GM18498 (cell line): Measurements from ENCODE around the gene KCNK1.
A peak's percentile ranks its signal among the peaks of the same experiment; 100 is the strongest.
"Not testable (repeated sequence)": the region's sequence is repeated elsewhere in the genome, so short reads cannot be mapped to it uniquely, and the experiment has no call there.

Experiments used
- ATAC-seq: cut with Tn5 transposase; IDR thresholded peaks from one replicate; pipeline ENCODE4 v1.9.1; 2021; ENCODE audit warnings: mild to moderate bottlenecking, moderate library complexity; ENCODE audit not compliant: unreplicated experiment

Gene KCNK1

GRCh38 chr1:233664804-233665574 lies 51.1 kb downstream of the KCNK1 start:
- ATAC-seq: no peak

DNA sequence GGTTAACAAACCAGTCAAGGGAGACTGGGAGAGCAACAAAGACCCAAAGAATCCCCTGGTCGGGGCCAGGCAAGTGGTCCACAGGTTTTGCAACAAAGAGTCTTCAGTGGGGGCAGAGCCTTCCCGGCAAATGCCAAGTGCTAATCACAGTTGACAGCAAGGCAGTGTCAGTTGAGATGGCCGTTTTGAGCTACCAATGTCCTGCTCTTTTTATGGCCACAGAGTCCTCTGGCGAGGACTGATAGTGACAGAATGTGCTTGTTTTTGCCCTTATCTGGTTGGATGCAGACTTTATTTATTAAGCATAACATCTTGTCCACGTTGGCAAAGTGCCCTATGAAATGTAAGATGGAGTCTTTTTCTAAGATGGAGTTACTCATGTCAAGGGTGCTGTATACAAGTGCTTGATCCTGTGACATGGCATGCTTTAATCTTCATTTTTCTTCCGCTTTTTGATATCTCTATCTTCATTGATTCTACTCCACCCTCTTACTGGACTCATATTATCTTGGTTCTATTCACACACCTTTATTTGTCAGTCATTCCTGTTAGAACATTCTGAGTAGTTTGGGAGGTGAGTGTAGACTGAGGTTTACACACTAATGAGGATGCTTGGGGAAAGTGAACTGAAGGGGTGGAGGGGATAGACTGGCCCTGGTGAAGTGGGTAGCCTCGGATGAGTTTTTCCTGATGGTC lies 51.8 kb downstream of the KCNK1 start:
- no peak for ATAC-seq

GRCh38 chr1:233667741-233668140 lies 53.8 kb downstream of the KCNK1 start:
- no peak for ATAC-seq

GRCh38 chr1:233668146-233668724 lies 54.3 kb downstream of the KCNK1 start:
- no peak for ATAC-seq

GRCh38 chr1:233668725-233669294 lies 54.9 kb downstream of the KCNK1 start:
- ATAC-seq: peak; percentile 42

DNA sequence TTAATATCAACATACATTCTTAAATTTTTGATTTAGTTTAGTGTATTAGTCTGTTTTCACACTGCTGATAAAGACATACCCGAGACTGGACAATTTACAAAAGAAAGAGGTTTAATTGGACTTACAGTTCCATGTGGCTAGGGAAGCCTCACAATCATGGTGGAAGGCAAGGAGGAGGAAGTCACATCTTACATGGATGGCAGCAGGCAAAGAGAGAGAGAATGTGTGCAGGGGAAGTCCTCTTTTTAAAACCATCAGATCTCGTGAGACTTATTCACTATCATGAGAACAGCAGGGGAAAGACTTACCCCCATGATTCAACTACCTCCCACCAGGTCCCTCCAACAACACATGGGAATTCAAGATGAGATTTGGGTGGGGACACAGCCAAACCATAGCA lies 56.5 kb downstream of the KCNK1 start:
- ATAC-seq: not testable (repeated sequence)

DNA sequence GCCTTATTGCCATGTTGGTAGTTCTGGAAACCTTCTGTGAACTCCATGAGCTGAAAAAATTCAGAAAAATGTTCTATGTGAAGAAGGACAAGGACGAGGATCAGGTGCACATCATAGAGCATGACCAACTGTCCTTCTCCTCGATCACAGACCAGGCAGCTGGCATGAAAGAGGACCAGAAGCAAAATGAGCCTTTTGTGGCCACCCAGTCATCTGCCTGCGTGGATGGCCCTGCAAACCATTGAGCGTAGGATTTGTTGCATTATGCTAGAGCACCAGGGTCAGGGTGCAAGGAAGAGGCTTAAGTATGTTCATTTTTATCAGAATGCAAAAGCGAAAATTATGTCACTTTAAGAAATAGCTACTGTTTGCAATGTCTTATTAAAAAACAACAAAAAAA lies 57.4 kb downstream of the KCNK1 start:
- ATAC-seq: no peak

DNA sequence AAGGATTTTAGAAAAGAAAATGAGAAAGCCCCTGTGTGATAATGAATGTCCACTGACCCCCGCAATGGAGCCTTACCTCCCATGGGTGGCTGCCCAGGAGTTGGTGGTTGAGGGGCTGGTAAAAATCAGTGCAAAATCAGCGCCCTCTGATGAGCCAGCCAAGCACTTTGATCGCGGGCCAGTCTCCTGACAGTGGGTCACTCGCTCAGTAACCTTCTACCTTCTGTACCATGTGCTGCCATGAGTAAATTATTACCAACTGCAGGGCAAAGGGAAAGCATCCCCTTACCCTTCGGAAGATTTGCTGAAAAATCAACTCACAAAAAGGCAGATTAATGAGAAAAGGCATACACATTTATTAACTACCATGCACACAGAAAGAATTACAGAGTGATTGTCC lies 58.8 kb downstream of the KCNK1 start:
- ATAC-seq: no peak

DNA sequence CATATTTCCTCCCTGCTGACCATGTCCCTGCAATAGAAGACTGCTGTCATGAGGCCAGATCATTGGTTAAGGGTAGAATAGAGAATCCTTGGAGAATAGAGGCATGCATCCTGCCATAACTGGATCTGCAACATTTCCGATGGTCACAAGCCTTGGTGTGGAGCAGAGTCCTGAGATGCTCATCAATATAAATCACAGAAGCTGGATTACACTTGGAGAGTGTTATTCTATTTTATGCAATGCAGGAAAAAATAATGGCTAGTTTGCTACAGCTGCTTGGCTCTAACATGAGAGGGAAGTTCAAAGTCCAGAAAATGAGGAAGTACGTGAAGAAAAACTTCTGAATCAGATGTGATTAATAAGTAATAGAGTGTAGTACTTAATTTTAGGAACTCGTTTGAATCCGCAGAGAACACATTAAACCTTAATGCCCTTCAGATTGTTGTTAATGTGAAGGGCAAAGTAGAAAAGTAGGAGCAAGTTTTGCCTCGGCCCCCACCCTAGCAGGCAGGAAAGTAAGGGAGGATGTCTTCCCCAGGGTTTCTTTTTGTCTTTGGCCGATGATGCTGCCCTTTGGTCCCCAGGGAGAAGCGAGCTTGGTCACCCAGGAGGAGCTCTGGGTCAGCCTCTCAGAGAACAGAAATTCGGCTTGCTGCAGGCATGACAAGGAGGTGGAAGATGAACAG lies 59.5 kb downstream of the KCNK1 start:
- ATAC-seq: peak; percentile 60

DNA sequence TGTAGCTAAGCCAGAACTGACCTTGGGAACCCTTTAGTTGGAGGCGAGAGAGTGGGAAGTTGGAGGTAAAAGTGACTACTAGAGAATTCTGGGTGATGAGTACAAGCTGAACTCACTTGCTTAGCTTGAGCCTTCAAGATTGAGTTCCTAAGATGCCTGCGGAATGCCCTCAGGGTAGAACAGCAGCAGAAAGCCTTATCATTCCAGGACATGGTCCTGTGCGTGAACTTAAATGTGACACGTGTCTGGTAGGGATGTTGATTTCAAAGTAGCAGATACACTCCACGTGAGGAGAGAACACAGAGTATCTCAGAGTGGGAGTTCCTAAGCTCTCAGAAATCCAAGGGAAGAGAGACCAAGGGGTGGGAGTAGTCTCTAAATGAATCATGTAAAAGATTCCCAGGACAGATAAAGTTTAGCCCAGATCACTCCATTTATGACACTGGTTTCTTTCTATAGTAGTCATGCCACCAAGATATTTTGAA lies 60.1 kb downstream of the KCNK1 start:
- peak; percentile 10 for ATAC-seq

DNA sequence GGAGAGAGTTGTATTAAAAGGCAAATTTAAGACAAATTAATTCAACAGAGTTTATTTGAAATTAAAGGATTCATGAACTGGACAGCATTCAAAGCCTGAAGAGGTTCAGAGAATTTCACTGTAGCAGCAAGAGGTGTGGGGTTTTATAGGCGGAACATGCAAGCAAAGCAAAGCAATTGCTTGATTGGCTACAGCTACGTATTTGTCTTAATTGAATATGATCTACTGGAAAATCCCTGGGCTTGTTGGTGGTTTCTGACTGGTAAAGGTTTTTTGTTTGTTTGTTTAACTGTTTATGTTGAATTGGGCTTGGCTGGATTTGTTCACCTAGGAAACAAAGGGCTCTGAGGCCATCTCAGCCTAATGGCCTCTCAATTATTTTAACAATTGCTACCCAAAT lies 61.5 kb downstream of the KCNK1 start:
- ATAC-seq: no peak

GRCh38 chr1:233675893-233676292 lies 62.0 kb downstream of the KCNK1 start:
- ATAC-seq: peak; percentile 54

DNA sequence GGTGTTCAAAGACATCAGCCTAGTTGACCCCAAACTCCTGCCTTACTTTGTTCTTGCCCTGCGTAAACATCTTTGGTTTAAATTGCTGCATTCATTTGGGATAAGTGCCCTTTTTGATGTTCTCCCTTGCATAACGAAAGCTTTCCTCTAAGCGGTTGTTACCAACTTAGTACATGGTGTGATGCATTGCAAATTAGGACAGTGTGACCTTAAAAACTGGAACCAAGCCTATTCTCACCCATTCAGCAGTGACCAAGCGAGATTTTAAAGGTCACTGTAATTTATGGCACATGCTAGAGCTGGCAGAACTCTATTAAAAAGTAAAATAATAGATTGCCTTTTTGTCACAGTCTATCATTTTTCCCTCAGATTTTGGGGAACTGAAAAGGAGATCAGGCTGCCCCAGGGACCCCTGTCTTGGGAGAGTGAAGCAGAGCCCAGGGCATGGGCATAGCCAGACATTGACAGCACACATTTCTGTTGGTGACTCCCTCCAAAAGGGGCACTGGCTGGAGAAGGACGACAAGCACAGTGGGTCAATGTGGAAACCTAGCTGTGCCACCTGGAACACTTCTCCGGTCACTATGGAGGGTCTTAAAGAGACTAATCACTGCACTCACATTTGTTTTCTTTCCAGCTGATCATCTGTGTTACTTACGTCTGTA lies 63.9 kb downstream of the KCNK1 start:
- no peak for ATAC-seq

- ATAC-seq: no peak
Measured at GRCh38 chr1:233679030-233679429, 65.1 kb downstream of the KCNK1 start.

DNA sequence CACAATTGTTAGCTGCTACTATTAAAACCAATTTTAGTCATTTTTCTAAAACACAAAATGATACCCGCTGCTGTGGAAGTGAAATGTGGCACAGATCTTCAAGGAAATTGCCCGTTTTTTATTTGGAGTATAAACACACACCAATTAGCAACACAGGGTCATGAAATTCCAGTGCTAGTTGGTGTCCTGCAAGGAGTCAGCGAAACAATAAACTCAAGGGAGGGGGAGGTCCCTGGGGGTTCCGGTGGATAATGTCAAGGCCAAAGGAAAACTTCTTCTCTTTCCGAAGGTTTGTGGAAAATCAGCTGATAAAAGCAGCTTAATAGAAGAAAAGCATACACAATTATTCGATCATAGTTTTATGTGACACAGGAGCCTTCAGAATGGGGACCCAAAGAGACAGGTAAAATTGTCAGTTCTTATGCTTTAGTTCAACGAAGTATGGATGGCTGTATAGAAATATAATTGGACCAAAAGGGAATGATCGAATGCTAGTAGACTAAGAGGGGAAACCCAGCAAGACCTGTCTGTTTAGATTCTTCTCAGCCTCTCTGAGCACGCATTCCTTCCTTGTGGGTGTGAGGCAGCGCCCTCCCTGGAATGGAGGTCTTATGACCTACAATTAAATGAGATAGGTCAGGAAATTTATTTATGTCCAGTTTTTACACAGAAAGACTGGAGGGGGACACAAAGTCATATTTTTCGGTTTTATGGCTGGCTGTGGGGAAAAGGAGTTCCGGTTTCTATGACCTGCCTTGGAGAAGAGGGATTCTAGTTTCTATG lies 65.9 kb downstream of the KCNK1 start:
- ATAC-seq: no peak

DNA sequence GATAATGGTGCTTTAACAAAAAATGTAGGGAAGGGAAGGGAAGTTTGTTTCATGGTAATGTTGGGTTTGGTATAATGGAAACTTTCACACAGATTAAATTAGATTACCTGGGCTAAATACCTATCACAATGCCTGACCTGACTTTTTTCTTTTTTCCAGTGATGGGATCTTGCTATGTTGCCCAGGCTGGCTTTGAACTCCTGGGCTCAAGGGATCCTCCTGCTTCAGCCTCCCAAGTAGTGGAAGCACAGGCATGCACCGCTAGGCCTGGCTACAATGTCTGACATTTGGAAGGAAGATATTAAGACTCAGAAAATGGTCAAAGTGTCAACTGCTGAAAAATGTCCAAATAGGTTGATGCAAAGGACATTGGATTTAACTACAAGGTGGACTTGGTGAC lies 67.4 kb downstream of the KCNK1 start:
- no peak for ATAC-seq

- not testable (repeated sequence) for ATAC-seq
Measured at GRCh38 chr1:233686653-233687052, 72.7 kb downstream of the KCNK1 start.

- no peak for ATAC-seq
Measured at GRCh38 chr1:233689017-233689747, 75.3 kb downstream of the KCNK1 start.

- ATAC-seq: no peak
Measured at GRCh38 chr1:233689748-233690254, 75.9 kb downstream of the KCNK1 start.
